GM23338 (cell line): Measurements from ENCODE around the gene GNAT2. TPM values are rescaled to one million over a fixed set of nuclear protein-coding genes. Genes with fewer than 3 reads are reported as not detected.

Experiments
- ATAC-seq: fragments of 200-7000 bp; cut with Tn5 transposase; 3 replicates; pipeline ENCODE4 v1.9.1; 2020
- DNase-seq: peaks from one replicate; pipeline ENCODE4 v3.0.0-alpha.2; 2015; ENCODE audit warnings: low spot score
- H2AFZ ChIP-seq: fragments of 200-600 bp; sonication (generic); 2 replicates; pipeline ENCODE4 v1.8.0; 2016; ENCODE audit warnings: antibody characterized with exemption, mild to moderate bottlenecking, moderate library complexity
- H3F3A ChIP-seq: fragments of 200-600 bp; sonication (generic); replicated peaks from 2 replicates; pipeline ENCODE4 v1.8.0; 2017; ENCODE audit warnings: antibody characterized with exemption, mixed run types, low read depth
- H3K27ac ChIP-seq: fragments of 200-600 bp; sonication (generic); 2 replicates; pipeline ENCODE4 v1.6.1; 2016; ENCODE audit warnings: low read depth
- H3K27me3 ChIP-seq: fragments of 200-600 bp; sonication (generic); 2 replicates; pipeline ENCODE4 v1.8.0; 2016; ENCODE audit warnings: mild to moderate bottlenecking, mixed run types, moderate library complexity; ENCODE audit not compliant: insufficient read depth
- H3K36me3 ChIP-seq: fragments of 200-600 bp; sonication (generic); 2 replicates; pipeline ENCODE4 v1.8.0; 2016; ENCODE audit warnings: mild to moderate bottlenecking; ENCODE audit not compliant: insufficient read depth
- H3K4me1 ChIP-seq: fragments of 200-600 bp; sonication (generic); 2 replicates; pipeline ENCODE4 v1.8.0; 2016; ENCODE audit warnings: mild to moderate bottlenecking, moderate library complexity; ENCODE audit not compliant: insufficient read depth
- H3K4me2 ChIP-seq: fragments of 200-600 bp; sonication (generic); 2 replicates; pipeline ENCODE4 v1.7.1; 2017; ENCODE audit warnings: mixed run types
- H3K4me3 ChIP-seq: fragments of 200-600 bp; sonication (generic); 2 replicates; pipeline ENCODE4 v1.6.1; 2016; ENCODE audit warnings: mixed run types
- H3K79me2 ChIP-seq: fragments of 200-600 bp; sonication (generic); replicated peaks from 2 replicates; pipeline ENCODE4 v1.8.0; 2017; ENCODE audit warnings: mild to moderate bottlenecking; ENCODE audit not compliant: insufficient read depth
- H3K9me2 ChIP-seq: fragments of 200-600 bp; sonication (generic); 2 replicates; pipeline ENCODE4 v1.8.0; 2017; ENCODE audit not compliant: insufficient read depth
- H4K20me1 ChIP-seq: fragments of 200-600 bp; sonication (generic); replicated peaks from 2 replicates; pipeline ENCODE4 v1.8.0; 2017; ENCODE audit warnings: mild to moderate bottlenecking; ENCODE audit not compliant: insufficient read depth
- H3K27ac Mint-ChIP-seq: 2 replicates; pipeline ENCODE4 v1.8.0; 2020; ENCODE audit warnings: inconsistent platforms, mild to moderate bottlenecking, moderate library complexity, mixed read lengths
- H3K27me3 Mint-ChIP-seq: 3 replicates; pipeline ENCODE4 v1.8.0; 2022; ENCODE audit warnings: low read depth, mild to moderate bottlenecking, moderate library complexity, mixed read lengths, inconsistent platforms; ENCODE audit not compliant: insufficient read depth, poor library complexity
- H3K36me3 Mint-ChIP-seq: 3 replicates; pipeline ENCODE4 v1.8.0; 2021; ENCODE audit warnings: low read depth, mild to moderate bottlenecking, inconsistent platforms, moderate library complexity, mixed read lengths
- H3K4me1 Mint-ChIP-seq: 3 replicates; pipeline ENCODE4 v1.8.0; 2020; ENCODE audit warnings: mild to moderate bottlenecking, inconsistent platforms, mixed read lengths
- H3K4me3 Mint-ChIP-seq: 3 replicates; pipeline ENCODE4 v1.8.0; 2021; ENCODE audit warnings: moderate library complexity, mild to moderate bottlenecking, inconsistent platforms, mixed read lengths
- H3K9me3 Mint-ChIP-seq: 3 replicates; pipeline ENCODE4 v1.8.0; 2020; ENCODE audit warnings: moderate library complexity, mild to moderate bottlenecking, inconsistent platforms, mixed read lengths
- CREB1 ChIP-seq: fragments of 250-450 bp; sonication (Bioruptor Pico); IDR thresholded peaks from 2 replicates; pipeline ENCODE4 v1.5.0; 2020; ENCODE audit warnings: low read depth, mild to moderate bottlenecking, moderate library complexity
- CTCF ChIP-seq, 2 experiments: fragments of 200-600 bp in 1 of 2; sonication (generic) in 1 of 2; conservative IDR thresholded peaks; 2 replicates each; pipeline versions ENCODE4 v1.5.1 to v1.6.1; 2016 to 2017; ENCODE audit warnings: antibody characterized with exemption in 2 of 2, low read depth in 2 of 2, mild to moderate bottlenecking in 2 of 2, moderate library complexity in 1 of 2
- ETS1 ChIP-seq: IDR thresholded peaks from 2 replicates; pipeline ENCODE4 v1.6.1; 2016; ENCODE audit warnings: antibody characterized with exemption
- EZH2phosphoT487 ChIP-seq: fragments of 200-600 bp; sonication (generic); IDR thresholded peaks from one replicate; pipeline ENCODE4 v1.8.1; 2018; ENCODE audit warnings: antibody characterized with exemption; ENCODE audit not compliant: unreplicated experiment
- JUNB ChIP-seq: IDR thresholded peaks from one replicate; pipeline ENCODE4 v1.6.1; 2016; ENCODE audit warnings: antibody characterized with exemption; ENCODE audit not compliant: unreplicated experiment
- POLR2AphosphoS5 ChIP-seq: IDR thresholded peaks from 2 replicates; pipeline ENCODE4 v1.6.1; 2016; ENCODE audit warnings: antibody characterized with exemption, low read depth
- ZNF114 ChIP-seq: fragments of 250-450 bp; sonication (Bioruptor Pico); IDR thresholded peaks from 2 replicates; pipeline ENCODE4 v1.5.0; 2020; ENCODE audit warnings: mild to moderate bottlenecking, moderate library complexity
- ZNF331 ChIP-seq: fragments of 250-450 bp; sonication (Bioruptor Pico); IDR thresholded peaks from 2 replicates; pipeline ENCODE4 v1.5.0; 2020; ENCODE audit warnings: low read depth, mild to moderate bottlenecking, moderate library complexity
- polyA plus RNA-seq: library from polyadenylated mRNA; unstranded; fragments of >200 nt; fragmentation: Nextera tagmentation; extraction: Ambion mirVana; gene quantifications from 2 replicates; pipeline ENCODE4 v1.2.1, GENCODE V29; 2016
- total RNA-seq: library from RNA; depleted of rRNA; stranded (reverse); fragments of >200 nt; shearing (Covaris generic); gene quantifications from 2 replicates; pipeline ENCODE4 v1.2.3, GENCODE V29; 2014
- TF ChIP-seq, protein P1 (sequence below): IDR thresholded peaks from one replicate; pipeline ENCODE4 v1.6.1; 2018; ENCODE audit warnings: antibody characterized with exemption; ENCODE audit not compliant: unreplicated experiment

The GNAT2 gene
- total and polyA plus RNA-seq, 2 experiments from 2014 or later: 0.21 TPM; not detected in 1

DNA sequence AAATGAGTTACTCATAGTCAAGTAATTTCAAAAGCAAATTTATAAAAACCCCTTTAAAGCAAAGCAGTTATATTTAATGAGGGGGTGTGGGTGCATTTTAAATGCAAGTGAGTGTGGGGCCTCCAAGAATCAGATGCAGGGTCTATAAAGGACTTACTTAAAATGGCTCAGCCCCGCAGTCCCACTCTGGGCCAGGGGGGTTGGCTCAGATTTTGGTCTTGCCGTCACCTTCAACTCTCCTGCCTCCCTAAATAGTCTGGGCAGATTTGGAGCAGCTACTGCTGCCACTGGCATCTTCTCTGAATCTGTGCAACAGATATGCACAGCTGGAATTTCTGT lies 16.4 kb upstream of the GNAT2 start (continued):
- TF ChIP-seq, protein P1, sequence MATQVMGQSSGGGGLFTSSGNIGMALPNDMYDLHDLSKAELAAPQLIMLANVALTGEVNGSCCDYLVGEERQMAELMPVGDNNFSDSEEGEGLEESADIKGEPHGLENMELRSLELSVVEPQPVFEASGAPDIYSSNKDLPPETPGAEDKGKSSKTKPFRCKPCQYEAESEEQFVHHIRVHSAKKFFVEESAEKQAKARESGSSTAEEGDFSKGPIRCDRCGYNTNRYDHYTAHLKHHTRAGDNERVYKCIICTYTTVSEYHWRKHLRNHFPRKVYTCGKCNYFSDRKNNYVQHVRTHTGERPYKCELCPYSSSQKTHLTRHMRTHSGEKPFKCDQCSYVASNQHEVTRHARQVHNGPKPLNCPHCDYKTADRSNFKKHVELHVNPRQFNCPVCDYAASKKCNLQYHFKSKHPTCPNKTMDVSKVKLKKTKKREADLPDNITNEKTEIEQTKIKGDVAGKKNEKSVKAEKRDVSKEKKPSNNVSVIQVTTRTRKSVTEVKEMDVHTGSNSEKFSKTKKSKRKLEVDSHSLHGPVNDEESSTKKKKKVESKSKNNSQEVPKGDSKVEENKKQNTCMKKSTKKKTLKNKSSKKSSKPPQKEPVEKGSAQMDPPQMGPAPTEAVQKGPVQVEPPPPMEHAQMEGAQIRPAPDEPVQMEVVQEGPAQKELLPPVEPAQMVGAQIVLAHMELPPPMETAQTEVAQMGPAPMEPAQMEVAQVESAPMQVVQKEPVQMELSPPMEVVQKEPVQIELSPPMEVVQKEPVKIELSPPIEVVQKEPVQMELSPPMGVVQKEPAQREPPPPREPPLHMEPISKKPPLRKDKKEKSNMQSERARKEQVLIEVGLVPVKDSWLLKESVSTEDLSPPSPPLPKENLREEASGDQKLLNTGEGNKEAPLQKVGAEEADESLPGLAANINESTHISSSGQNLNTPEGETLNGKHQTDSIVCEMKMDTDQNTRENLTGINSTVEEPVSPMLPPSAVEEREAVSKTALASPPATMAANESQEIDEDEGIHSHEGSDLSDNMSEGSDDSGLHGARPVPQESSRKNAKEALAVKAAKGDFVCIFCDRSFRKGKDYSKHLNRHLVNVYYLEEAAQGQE: no peak
- no peak for TF ChIP-seq ZNF114 (CRISPR knock-in tag)
- no peak for TF ChIP-seq CREB1
- TF ChIP-seq ZNF331: no peak
- TF ChIP-seq POLR2AphosphoS5: no peak
- no peak for TF ChIP-seq EZH2phosphoT487
- no peak for TF ChIP-seq JUNB
- no peak for TF ChIP-seq ETS1

DNA sequence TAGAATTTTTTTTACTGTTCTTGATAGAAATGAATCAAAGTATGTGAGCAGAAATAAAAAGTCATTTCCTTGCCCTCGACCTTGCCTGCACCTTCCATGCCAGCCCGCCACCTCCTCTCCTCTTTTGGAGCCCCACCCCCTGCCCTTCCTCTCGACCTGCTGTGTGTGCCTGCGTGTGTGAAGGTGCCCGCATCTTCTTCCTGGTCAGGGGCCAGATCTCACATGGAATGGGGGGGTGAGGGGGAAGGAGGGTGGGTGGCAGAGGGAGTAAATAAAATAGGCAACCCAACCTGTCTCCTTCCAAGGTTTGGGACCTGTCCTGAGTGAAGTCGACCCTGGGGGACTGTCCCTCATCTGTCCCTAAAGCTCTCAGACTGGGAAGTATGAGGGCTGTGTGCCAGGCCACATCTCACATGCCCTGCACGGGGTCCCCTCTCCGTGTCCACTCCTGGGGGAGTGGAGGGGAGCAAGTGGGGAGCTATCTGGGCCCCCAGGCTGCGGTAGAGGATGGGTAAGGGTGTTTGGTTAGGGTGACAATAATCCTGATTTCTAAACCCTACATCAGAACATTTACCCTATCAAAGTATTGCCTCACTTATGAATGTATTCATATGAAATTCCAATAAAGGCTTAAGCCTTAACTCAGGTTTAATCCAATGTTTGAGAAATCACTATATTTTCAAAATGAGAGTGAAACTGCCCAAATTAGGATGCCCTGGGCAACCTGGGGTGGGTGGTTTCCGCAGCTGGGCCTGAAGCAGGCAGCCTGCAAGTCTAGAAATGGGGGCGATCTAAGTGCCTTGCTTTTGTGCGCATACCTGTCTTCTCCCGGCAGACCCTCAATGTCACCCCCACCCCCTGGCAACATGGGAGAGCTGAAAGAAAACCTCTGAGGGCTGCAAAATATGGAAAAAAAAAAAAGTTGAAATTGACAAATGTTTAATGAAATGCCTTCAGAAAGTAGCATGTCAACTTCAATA lies 15.6 kb upstream of the GNAT2 start:
- ATAC-seq: no peak
- Histone ChIP-seq H3F3A (0 out of 2 replicates have a peak, but pooled peaks cover 3% of the 10 kb centered on the region), H3K4me3 (no peak overlapping the region), H3K27ac (no peak overlapping the region), H3K9me2 (no peaks in the 10 kb centered on the region), H3K4me2 (no peak overlapping the region), H2AFZ (no peak overlapping the region), H3K79me2 (no peaks in the 10 kb centered on the region), H4K20me1 (no peaks in the 10 kb centered on the region), H3K36me3 (peaks cover 4% of the 10 kb centered on the region; the same call in 1 of the 2 replicates), H3K4me1 (peaks cover 10% of the 10 kb centered on the region), H3K27me3 (no peaks in the 10 kb centered on the region)
- H3K36me3 Mint-ChIP-seq: peaks cover 4% of the 10 kb centered on the region; the same call in 1 of the 3 replicates
- peaks cover 28% of the 10 kb centered on the region for H3K4me1 Mint-ChIP-seq
- H3K9me3 Mint-ChIP-seq: no peaks in the 10 kb centered on the region
- H3K4me3 Mint-ChIP-seq: no peak overlapping the region
- H3K27ac Mint-ChIP-seq: peak overlapping the region; percentile 83
- peaks cover 14% of the 10 kb centered on the region for H3K27me3 Mint-ChIP-seq
- no peak for DNase-seq
- TF ChIP-seq, protein P1: no peak
- no peak for TF ChIP-seq POLR2AphosphoS5
- no peak for TF ChIP-seq ETS1
- no peak for TF ChIP-seq CTCF (conservative IDR thresholded peaks at IDR 0.05; ENCODE audit: low read depth in 2 of 2)
- no peak for TF ChIP-seq CREB1
